ENCODE data around the gene NINJ2. TPM values are rescaled to one million over a fixed set of nuclear protein-coding genes. Genes with fewer than 3 reads are reported as not detected.
"Not testable (repeated sequence)": the region's sequence is repeated elsewhere in the genome, so short reads cannot be mapped to it uniquely, and the experiment has no call there.

The NINJ2 gene
- total RNA-seq, 1 donor from 2014 or later: 6.8 TPM

- DNase-seq (ENCODE audit: low spot score): peak; percentile 84
- Mint-ChIP-seq H3K27me3 (ENCODE audit: insufficient read depth) (no peaks in the 10 kb centered on the region), H3K4me3 (peak overlapping the region; percentile 96), H3K36me3 (ENCODE audit: low read depth) (peaks cover 15% of the 10 kb centered on the region), H3K4me1 (ENCODE audit: low read depth) (peaks cover 45% of the 10 kb centered on the region), H3K27ac (peak overlapping the region; percentile 98), H3K9me3 (no peaks in the 10 kb centered on the region)
- intact Hi-C loops (cut with micrococcal nuclease): loop anchor here (1.0 to 5.0 kb wide), 6 partner anchors 8 to 181 kb away; no protein-coding TSS in a partner anchor
Measured at GRCh38 chr12:630656-631632, 32.3 kb downstream of the NINJ2 start.

- DNase-seq (ENCODE audit: low spot score); H3K4me3 Mint-ChIP-seq; intact Hi-C loops (cut with micrococcal nuclease); H3K9me3 Mint-ChIP-seq; H3K27me3 Mint-ChIP-seq (ENCODE audit: insufficient read depth); H3K27ac Mint-ChIP-seq: not testable (repeated sequence)
- Mint-ChIP-seq H3K4me1 (ENCODE audit: low read depth) (peaks cover 56% of the 10 kb centered on the region), H3K36me3 (ENCODE audit: low read depth) (peaks cover 11% of the 10 kb centered on the region)
Measured at GRCh38 chr12:628742-629078, 34.5 kb downstream of the NINJ2 start.

DNA sequence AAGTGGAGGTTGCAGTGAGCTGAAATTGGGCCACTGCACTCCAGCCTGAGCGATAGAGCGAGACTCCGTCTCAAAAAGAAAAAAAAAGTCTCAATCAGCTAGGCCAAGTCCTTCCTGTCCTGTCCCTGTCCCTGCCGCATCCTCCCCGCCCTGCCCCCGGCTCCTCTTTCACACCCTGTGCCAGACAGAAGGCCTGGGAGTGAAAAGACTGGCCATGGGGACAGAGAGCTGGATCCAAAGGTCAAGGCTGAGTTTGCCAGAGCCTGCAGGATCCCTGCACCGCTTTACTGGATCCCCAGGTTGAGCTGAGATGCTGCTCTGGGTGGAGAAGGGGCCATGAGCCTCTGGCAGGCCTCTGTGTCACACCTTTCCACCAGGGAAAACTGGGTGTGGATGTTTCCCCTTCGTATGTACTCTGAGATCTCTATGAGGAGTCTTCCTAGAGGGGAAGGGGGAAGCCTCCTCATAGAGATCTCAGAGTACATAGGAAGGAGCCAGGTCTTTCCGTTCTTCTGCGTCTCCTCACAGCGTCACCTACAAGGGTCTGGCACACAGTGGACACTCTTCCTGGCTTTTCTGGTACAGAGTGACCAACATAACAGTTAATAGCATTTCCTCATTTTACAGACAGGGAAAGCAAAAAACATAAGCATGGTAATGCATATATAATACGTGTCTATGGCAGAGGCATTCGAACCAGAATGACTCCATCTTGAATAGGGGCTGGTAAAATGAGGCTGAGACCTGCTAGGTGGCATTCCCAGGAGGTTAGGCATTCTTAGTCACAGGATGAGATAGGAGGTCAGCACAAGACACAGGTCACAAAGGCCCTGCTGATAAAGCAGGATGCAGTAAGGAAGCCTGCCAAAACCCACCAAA, 35.1 kb downstream of the NINJ2 start:
- no peaks in the 10 kb centered on the region for H3K9me3 Mint-ChIP-seq
- intact Hi-C loops (cut with micrococcal nuclease): no loop called here
- peaks cover 11% of the 10 kb centered on the region for H3K36me3 Mint-ChIP-seq (ENCODE audit: low read depth)
- peaks cover 61% of the 10 kb centered on the region for H3K4me1 Mint-ChIP-seq (ENCODE audit: low read depth)
- no peak for DNase-seq (ENCODE audit: low spot score)
- no peak overlapping the region for H3K4me3 Mint-ChIP-seq
- H3K27me3 Mint-ChIP-seq (ENCODE audit: insufficient read depth): no peaks in the 10 kb centered on the region
- H3K27ac Mint-ChIP-seq: no peak overlapping the region

DNA sequence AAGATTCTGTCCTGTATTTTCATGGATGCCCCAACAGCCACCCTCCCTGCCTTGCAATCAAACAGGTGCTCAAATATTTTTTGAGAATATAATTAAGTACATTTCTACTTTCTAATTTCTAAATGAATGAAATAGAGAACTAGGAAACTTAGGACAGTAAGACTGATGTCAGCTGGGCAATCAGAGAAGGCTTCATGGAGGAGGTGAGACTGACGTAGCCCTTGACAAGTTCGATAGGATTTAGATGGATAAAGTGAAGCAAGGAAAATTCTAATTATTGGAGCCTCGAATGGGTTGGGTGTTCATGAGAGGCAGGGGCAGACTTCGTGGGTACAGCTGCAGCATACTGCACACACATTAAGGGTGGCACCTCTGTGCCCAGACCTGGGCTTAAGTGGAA, 36.0 kb downstream of the NINJ2 start:
- peaks cover 5% of the 10 kb centered on the region for H3K36me3 Mint-ChIP-seq (ENCODE audit: low read depth)
- intact Hi-C loops (cut with micrococcal nuclease): no loop called here
- H3K27me3 Mint-ChIP-seq (ENCODE audit: insufficient read depth): no peaks in the 10 kb centered on the region
- DNase-seq (ENCODE audit: low spot score): no peak
- peak overlapping the region; percentile 53 for H3K27ac Mint-ChIP-seq
- H3K4me1 Mint-ChIP-seq (ENCODE audit: low read depth): peaks cover 62% of the 10 kb centered on the region
- H3K9me3 Mint-ChIP-seq: no peaks in the 10 kb centered on the region
- H3K4me3 Mint-ChIP-seq: no peak overlapping the region

- intact Hi-C loops (cut with micrococcal nuclease): no loop called here
- peaks cover 56% of the 10 kb centered on the region for H3K4me1 Mint-ChIP-seq (ENCODE audit: low read depth)
- no peak for DNase-seq (ENCODE audit: low spot score)
- H3K27me3 Mint-ChIP-seq (ENCODE audit: insufficient read depth): no peaks in the 10 kb centered on the region
- no peak overlapping the region for H3K4me3 Mint-ChIP-seq
- no peaks in the 10 kb centered on the region for H3K9me3 Mint-ChIP-seq
- peaks cover 2% of the 10 kb centered on the region for H3K36me3 Mint-ChIP-seq (ENCODE audit: low read depth)
- H3K27ac Mint-ChIP-seq: no peak overlapping the region
Measured at GRCh38 chr12:625998-626397, 37.2 kb downstream of the NINJ2 start.

DNA sequence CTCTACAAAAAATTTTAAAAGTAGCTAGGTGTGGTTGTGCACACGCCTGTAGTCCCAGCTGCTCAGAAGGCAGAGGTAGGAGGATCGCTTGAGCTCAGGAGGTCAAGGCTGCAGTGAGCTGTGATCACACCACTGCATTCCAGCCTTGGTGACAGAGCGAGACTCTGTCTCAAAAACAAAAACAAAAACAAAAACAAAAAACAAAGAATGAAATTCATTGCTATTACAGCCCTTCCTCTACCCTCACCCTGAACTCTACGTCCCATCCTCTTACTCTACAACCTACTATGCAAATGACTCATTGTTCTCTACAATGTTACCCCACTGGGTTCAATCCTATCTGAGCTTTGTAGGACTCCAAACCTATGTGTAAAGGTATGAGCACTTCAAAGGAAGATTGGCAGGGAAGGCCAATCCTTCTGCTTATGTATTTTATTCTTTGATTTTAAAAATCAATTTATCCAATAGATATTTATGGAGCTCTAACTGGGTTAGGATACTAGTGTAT, 39.3 kb downstream of the NINJ2 start:
- intact Hi-C loops (cut with micrococcal nuclease): loop anchor here (2.0 kb wide), 1 partner anchor 51 kb away; no protein-coding TSS in a partner anchor
- no peak for DNase-seq (ENCODE audit: low spot score)
- H3K9me3 Mint-ChIP-seq: no peaks in the 10 kb centered on the region
- H3K36me3 Mint-ChIP-seq (ENCODE audit: low read depth): no peaks in the 10 kb centered on the region
- H3K27me3 Mint-ChIP-seq (ENCODE audit: insufficient read depth): no peaks in the 10 kb centered on the region
- H3K4me1 Mint-ChIP-seq (ENCODE audit: low read depth): peaks cover 64% of the 10 kb centered on the region
- H3K27ac Mint-ChIP-seq: peak overlapping the region; percentile 80
- peak overlapping the region; percentile 45 for H3K4me3 Mint-ChIP-seq

DNA sequence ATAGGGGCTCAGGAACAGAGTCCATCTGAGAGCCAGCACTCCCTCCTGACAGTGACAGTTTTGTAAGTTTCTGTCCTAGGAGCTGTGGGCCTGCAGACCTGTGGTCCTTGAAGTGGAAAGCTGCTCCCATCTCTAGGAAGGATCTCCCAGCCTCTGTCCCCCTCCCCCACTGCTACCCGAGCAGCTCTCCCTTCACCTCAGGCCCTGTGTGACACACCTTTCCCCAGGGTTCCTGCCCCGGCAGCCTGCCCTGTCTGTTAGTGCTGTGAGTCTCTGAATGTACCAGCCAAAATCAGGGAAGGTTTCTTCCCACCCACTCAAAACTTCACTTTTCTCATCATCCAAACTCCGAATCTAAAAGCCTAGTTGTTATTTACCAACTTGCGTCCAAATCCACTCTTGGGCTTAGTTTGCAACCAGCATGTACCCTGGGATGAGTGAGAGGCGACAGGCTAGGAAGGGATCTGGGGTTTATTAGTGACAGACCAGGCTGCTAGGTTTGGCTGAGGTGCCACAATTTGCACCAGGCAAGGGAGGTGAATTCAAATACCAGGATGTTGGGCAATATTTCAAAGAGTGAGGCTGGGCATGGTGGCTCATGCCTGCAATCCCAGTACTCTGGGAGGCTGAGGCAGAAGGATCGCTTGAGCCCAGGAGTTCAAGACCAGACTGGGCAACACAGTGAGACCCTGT, 39.9 kb downstream of the NINJ2 start:
- Mint-ChIP-seq H3K4me1 (ENCODE audit: low read depth) (peaks cover 64% of the 10 kb centered on the region), H3K4me3 (peak overlapping the region; percentile 46), H3K27ac (peak overlapping the region; percentile 96), H3K27me3 (ENCODE audit: insufficient read depth) (no peaks in the 10 kb centered on the region), H3K9me3 (no peaks in the 10 kb centered on the region), H3K36me3 (ENCODE audit: low read depth) (no peaks in the 10 kb centered on the region)
- DNase-seq (ENCODE audit: low spot score): no peak
- intact Hi-C loops (cut with micrococcal nuclease): loop anchor here (2.0 kb wide), 1 partner anchor 51 kb away; no protein-coding TSS in a partner anchor

GRCh38 chr12:622416-622815, 40.8 kb downstream of the NINJ2 start:
- Mint-ChIP-seq H3K4me3 (peak overlapping the region; percentile 68), H3K27me3 (ENCODE audit: insufficient read depth) (no peaks in the 10 kb centered on the region), H3K4me1 (ENCODE audit: low read depth) (peaks cover 62% of the 10 kb centered on the region), H3K9me3 (no peaks in the 10 kb centered on the region), H3K36me3 (ENCODE audit: low read depth) (no peaks in the 10 kb centered on the region), H3K27ac (peak overlapping the region; percentile 96)
- DNase-seq (ENCODE audit: low spot score): peak; percentile 28
- intact Hi-C loops (cut with micrococcal nuclease): loop anchor here (1.0 to 2.0 kb wide), 5 partner anchors 8 to 52 kb away; no protein-coding TSS in a partner anchor

DNA sequence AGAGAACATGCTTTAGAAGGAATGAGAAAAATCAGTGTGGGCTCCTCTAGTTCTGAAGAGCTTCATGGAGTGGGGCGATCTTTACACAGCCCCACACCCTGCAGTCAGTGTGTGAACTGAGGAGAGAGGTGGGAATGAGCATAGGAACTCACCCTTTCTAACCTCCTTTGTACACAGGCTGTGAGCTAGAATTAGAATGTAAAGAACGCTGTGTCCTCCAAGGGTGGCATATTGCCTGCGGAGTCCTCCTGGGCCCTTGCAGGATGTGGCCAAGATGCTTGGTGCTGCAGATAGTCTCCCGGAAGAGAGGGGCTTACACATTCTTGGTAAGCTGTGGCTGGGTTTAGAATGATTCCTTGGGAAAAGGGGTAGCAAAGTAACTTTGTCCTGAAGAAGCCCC, 43.9 kb downstream of the NINJ2 start:
- Mint-ChIP-seq H3K4me1 (ENCODE audit: low read depth) (peaks cover 68% of the 10 kb centered on the region), H3K27me3 (ENCODE audit: insufficient read depth) (no peaks in the 10 kb centered on the region), H3K36me3 (ENCODE audit: low read depth) (peaks cover 1% of the 10 kb centered on the region), H3K9me3 (no peaks in the 10 kb centered on the region), H3K4me3 (no peak overlapping the region), H3K27ac (peak overlapping the region; percentile 68)
- intact Hi-C loops (cut with micrococcal nuclease): no loop called here
- DNase-seq (ENCODE audit: low spot score): no peak

GRCh38 chr12:618605-619004, 44.6 kb downstream of the NINJ2 start:
- H3K36me3 Mint-ChIP-seq (ENCODE audit: low read depth): peaks cover 1% of the 10 kb centered on the region
- peak overlapping the region; percentile 68 for H3K27ac Mint-ChIP-seq
- intact Hi-C loops (cut with micrococcal nuclease): no loop called here
- no peaks in the 10 kb centered on the region for H3K9me3 Mint-ChIP-seq
- no peak overlapping the region for H3K4me3 Mint-ChIP-seq
- peaks cover 65% of the 10 kb centered on the region for H3K4me1 Mint-ChIP-seq (ENCODE audit: low read depth)
- H3K27me3 Mint-ChIP-seq (ENCODE audit: insufficient read depth): no peaks in the 10 kb centered on the region
- DNase-seq (ENCODE audit: low spot score): no peak

DNA sequence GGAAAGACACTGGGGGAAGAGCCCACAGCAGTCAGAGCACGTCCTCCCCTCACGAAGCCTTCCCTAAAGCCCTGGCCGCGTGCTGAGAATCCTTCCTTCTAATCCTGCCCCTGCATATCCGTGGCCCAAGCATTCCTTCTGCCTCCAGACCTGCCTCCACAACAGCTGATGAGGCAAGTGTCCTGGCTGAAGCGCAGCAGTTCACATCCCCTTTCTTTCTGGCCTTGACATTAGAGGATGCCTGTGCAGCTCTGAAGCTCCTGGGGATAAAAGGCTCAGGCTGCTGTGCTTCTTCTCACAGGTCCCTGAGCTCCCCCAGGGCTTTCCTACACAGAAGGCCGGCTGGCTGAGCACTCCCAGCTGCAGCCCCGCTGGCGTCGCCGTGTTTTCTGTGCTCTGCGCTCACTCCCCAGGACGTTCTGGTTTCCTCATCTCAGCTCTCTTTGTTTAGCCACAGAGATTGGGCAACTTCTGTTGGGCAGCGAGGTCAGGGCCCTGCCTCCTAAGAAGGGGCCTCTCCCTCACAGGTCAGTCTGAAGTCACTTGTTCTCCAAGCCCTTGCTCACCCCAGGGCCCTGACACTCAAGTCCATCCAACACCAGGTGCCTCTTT, 45.8 kb downstream of the NINJ2 start:
- Mint-ChIP-seq H3K9me3 (no peaks in the 10 kb centered on the region), H3K27ac (no peak overlapping the region), H3K36me3 (ENCODE audit: low read depth) (peaks cover 1% of the 10 kb centered on the region), H3K4me1 (ENCODE audit: low read depth) (peaks cover 58% of the 10 kb centered on the region), H3K4me3 (no peak overlapping the region), H3K27me3 (ENCODE audit: insufficient read depth) (no peaks in the 10 kb centered on the region)
- intact Hi-C loops (cut with micrococcal nuclease): no loop called here
- no peak for DNase-seq (ENCODE audit: low spot score)

DNA sequence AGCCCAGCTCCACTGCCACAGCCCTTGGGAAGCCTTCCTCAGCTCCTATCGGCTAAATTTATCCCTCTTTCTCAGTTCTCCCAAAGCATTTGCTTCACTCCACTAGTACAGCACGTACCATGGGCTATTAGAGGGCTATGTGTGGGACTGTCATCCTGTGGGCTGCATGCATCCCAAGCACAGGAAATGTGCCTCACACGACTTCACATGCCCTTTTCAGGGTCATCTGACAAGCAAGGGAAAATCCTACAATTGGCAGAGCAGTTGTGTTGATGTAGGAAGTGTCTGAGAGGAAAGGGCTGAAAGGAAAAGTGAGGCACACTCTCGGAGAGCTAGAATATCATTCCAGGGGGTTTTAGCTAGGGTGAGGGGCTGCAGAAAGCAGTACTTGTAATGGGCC, 47.6 kb downstream of the NINJ2 start:
- H3K9me3 Mint-ChIP-seq: no peaks in the 10 kb centered on the region

More for the DNA sequence above, 47.6 kb downstream of the NINJ2 start:
- peaks cover 1% of the 10 kb centered on the region for H3K36me3 Mint-ChIP-seq (ENCODE audit: low read depth)
- intact Hi-C loops (cut with micrococcal nuclease): no loop called here
- H3K27ac Mint-ChIP-seq: peak overlapping the region; percentile 7
- no peaks in the 10 kb centered on the region for H3K27me3 Mint-ChIP-seq (ENCODE audit: insufficient read depth)
- peaks cover 63% of the 10 kb centered on the region for H3K4me1 Mint-ChIP-seq (ENCODE audit: low read depth)
- no peak for DNase-seq (ENCODE audit: low spot score)
- no peak overlapping the region for H3K4me3 Mint-ChIP-seq
